MM.1S (cell line): ENCODE data around the gene UBN2.

Experiments
- DNase-seq: peaks from one replicate; pipeline ENCODE4 v3.0.0-alpha.2; 2015
- H2AFZ ChIP-seq: fragments of 300-600 bp; sonication (generic); 2 replicates; pipeline ENCODE4 v1.6.0; 2016; ENCODE audit warnings: antibody characterized with exemption, low read length
- H3F3A ChIP-seq: fragments of 300-600 bp; sonication (generic); 2 replicates; pipeline ENCODE4 v1.6.1; 2016; ENCODE audit warnings: mild to moderate bottlenecking, antibody characterized with exemption, low read length, moderate library complexity, mixed read lengths; ENCODE audit not compliant: insufficient read depth
- H3K27ac ChIP-seq: fragments of 300-600 bp; sonication (generic); 2 replicates; pipeline ENCODE4 v1.5.1; 2016; ENCODE audit warnings: mild to moderate bottlenecking, low read length
- H3K27me3 ChIP-seq: fragments of 300-600 bp; sonication (generic); replicated peaks from 2 replicates; pipeline ENCODE4 v1.6.0; 2016; ENCODE audit warnings: low read length; ENCODE audit not compliant: insufficient read depth
- H3K36me3 ChIP-seq: fragments of 300-600 bp; sonication (generic); replicated peaks from 2 replicates; pipeline ENCODE4 v1.6.1; 2016; ENCODE audit warnings: mild to moderate bottlenecking, low read length, mixed read lengths; ENCODE audit not compliant: insufficient read depth
- H3K4me1 ChIP-seq: fragments of 300-600 bp; sonication (generic); 2 replicates; pipeline ENCODE4 v1.6.1; 2016; ENCODE audit warnings: low read length, mixed read lengths
- H3K4me2 ChIP-seq: fragments of 300-600 bp; sonication (generic); 2 replicates; pipeline ENCODE4 v1.6.0; 2016; ENCODE audit warnings: low read depth, low read length
- H3K4me3 ChIP-seq: fragments of 300-600 bp; sonication (generic); 2 replicates; pipeline ENCODE4 v1.5.1; 2016; ENCODE audit warnings: low read length, mixed read lengths
- H3K79me2 ChIP-seq: fragments of 300-600 bp; sonication (generic); 2 replicates; pipeline ENCODE4 v1.6.1; 2016; ENCODE audit warnings: mixed run types, low read length, mixed read lengths
- H3K9ac ChIP-seq: fragments of 300-600 bp; sonication (generic); 2 replicates; pipeline ENCODE4 v1.6.1; 2016; ENCODE audit warnings: low read length, mixed read lengths
- H3K9me2 ChIP-seq: fragments of 300-600 bp; sonication (generic); replicated peaks from 2 replicates; pipeline ENCODE4 v1.6.1; 2016; ENCODE audit warnings: mild to moderate bottlenecking, low read length, mixed read lengths; ENCODE audit not compliant: insufficient read depth
- H3K9me3 ChIP-seq: fragments of 300-600 bp; sonication (generic); replicated peaks from 2 replicates; pipeline ENCODE4 v1.6.1; 2016; ENCODE audit warnings: mild to moderate bottlenecking, low read length, mixed read lengths; ENCODE audit not compliant: insufficient read depth
- H4K20me1 ChIP-seq: fragments of 300-600 bp; sonication (generic); 2 replicates; pipeline ENCODE4 v1.6.1; 2016; ENCODE audit warnings: mild to moderate bottlenecking, low read length, moderate library complexity, mixed read lengths; ENCODE audit not compliant: insufficient read depth
- CTCF ChIP-seq: fragments of 300-600 bp; sonication (generic); IDR thresholded peaks from 2 replicates; pipeline ENCODE4 v1.5.1; 2016; ENCODE audit warnings: antibody characterized with exemption, low read length, mixed read lengths
- EZH2 ChIP-seq: fragments of 300-600 bp; sonication (generic); optimal IDR thresholded peaks from 2 replicates; pipeline ENCODE3; 2017; ENCODE audit warnings: low read depth, mild to moderate bottlenecking, antibody characterized with exemption, low read length, mixed read lengths
- EZH2phosphoT487 ChIP-seq: fragments of 300-600 bp; sonication (generic); IDR thresholded peaks from 2 replicates; pipeline ENCODE4 v1.6.1; 2018; ENCODE audit warnings: antibody characterized with exemption, low read length

The UBN2 gene

DNA sequence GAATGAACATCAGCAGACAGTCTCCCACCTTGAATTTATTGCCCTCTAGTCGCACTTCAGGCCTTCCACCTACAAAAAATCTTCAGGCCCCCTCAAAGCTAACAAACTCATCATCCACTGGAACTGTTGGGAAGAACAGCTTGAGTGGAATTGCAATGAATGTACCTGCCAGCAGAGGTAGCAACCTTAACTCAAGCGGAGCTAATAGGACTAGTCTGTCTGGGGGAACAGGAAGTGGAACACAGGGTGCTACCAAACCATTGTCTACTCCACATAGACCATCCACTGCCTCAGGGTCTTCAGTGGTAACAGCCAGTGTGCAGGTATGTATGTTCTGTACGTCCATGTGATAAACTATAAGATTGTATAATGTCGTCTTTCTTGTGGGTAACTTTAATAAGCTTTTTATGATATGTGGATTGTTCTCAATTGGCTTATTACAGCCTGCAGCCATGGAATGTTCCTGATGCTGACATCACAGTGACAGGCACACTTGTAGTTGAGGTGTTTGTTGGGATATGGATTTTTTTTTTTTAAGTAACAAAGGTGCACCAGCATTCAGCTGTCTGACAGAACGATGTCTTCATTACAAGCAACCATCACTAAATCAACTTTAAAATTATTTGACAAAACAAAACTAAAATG lies 53.3 kb downstream of the UBN2 start:
- Histone ChIP-seq H3K4me3 (no peak overlapping the region), H2AFZ (no peak overlapping the region), H3K9ac (no peak overlapping the region), H3K27ac (no peak overlapping the region), H3K4me2 (no peak overlapping the region), H3K9me3 (no peaks in the 10 kb centered on the region), H3K9me2 (no peaks in the 10 kb centered on the region), H4K20me1 (no peaks in the 10 kb centered on the region), H3K4me1 (no peaks in the 10 kb centered on the region), H3K79me2 (no peaks in the 10 kb centered on the region), H3K27me3 (no peaks in the 10 kb centered on the region), H3K36me3 (no peaks in the 10 kb centered on the region), H3F3A (no peaks in the 10 kb centered on the region)
- DNase-seq: no peak
- TF ChIP-seq EZH2 (no peak), CTCF (no peak), EZH2phosphoT487 (no peak)

DNA sequence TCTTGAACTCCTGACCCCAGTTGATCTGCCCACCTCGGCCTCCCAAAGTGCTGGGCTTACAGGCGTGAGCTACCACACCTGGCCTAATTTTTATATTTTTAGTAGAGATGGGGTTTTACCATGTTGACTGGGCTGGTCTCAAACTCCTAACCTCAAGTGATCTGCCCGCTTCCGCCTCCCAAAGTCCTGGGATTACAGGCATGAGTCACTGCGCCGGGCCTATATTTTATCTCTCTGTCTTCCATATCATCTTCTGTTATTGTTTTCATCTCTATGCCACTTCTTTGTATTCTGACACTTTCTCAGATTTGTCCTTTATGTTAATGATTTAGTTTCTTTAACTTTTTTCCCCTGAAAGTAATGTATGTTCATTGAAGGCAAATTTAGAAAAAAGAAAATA lies 55.1 kb downstream of the UBN2 start:
- no peak overlapping the region for H3K27ac ChIP-seq
- H3K9ac ChIP-seq: no peak overlapping the region
- no peaks in the 10 kb centered on the region for H3K9me3 ChIP-seq
- H3F3A ChIP-seq: no peaks in the 10 kb centered on the region
- H2AFZ ChIP-seq: no peak overlapping the region
- no peaks in the 10 kb centered on the region for H3K79me2 ChIP-seq
- no peaks in the 10 kb centered on the region for H3K4me1 ChIP-seq
- H3K36me3 ChIP-seq: no peaks in the 10 kb centered on the region
- no peaks in the 10 kb centered on the region for H4K20me1 ChIP-seq
- no peaks in the 10 kb centered on the region for H3K9me2 ChIP-seq
- no peak overlapping the region for H3K4me3 ChIP-seq
- H3K27me3 ChIP-seq: no peaks in the 10 kb centered on the region
- no peak overlapping the region for H3K4me2 ChIP-seq
- DNase-seq: no peak
- TF ChIP-seq EZH2: no peak
- no peak for TF ChIP-seq CTCF
- TF ChIP-seq EZH2phosphoT487: no peak

- H3K9ac ChIP-seq: no peak overlapping the region
- H3K4me3 ChIP-seq: no peak overlapping the region
- no peaks in the 10 kb centered on the region for H3K9me3 ChIP-seq
- H2AFZ ChIP-seq: no peak overlapping the region
- H3K4me1 ChIP-seq: no peaks in the 10 kb centered on the region
- no peaks in the 10 kb centered on the region for H3F3A ChIP-seq
- H3K79me2 ChIP-seq: no peaks in the 10 kb centered on the region
- no peaks in the 10 kb centered on the region for H3K36me3 ChIP-seq
- DNase-seq: no peak
- no peaks in the 10 kb centered on the region for H4K20me1 ChIP-seq
- no peak overlapping the region for H3K4me2 ChIP-seq
- H3K27ac ChIP-seq: no peak overlapping the region
- TF ChIP-seq CTCF (no peak), EZH2phosphoT487 (no peak), EZH2 (no peak)
- no peaks in the 10 kb centered on the region for H3K9me2 ChIP-seq
- no peaks in the 10 kb centered on the region for H3K27me3 ChIP-seq
These were observed 61.8 kb downstream of the UBN2 start for GRCh38 chr7:139292821-139293220.
